HepG2 (cell line): ENCODE measurements around the gene CELF4. TPM values are rescaled to one million over a fixed set of nuclear protein-coding genes. Genes with fewer than 3 reads are reported as not detected.

Experiments used
- ATAC-seq: fragments of 200-7000 bp; cut with Tn5 transposase; 3 replicates; pipeline ENCODE4 v1.9.1; 2020; ENCODE audit warnings: mild to moderate bottlenecking, moderate library complexity
- BruUV-seq: library from RNA; stranded (reverse); fragments of 400-500 nt; replicated peaks from 2 replicates; lab custom pipeline; 2021; lab: Mats Ljungman, UMichigan
- CTCF ChIA-PET: fragments of 300-600 bp; formaldehyde crosslinking; extraction: SDS; loops from one replicate; lab custom pipeline; 2021; ENCODE audit warnings: low total read pairs, inconsistent platforms, low intra/inter-chr PET ratio; lab: Yijun Ruan, JAX
- POLR2A ChIA-PET: fragments of 350-600 bp; sonication (Branson Sonifier 250); formaldehyde crosslinking; loops from one replicate; lab custom pipeline; 2020; ENCODE audit warnings: antibody characterized with exemption, inconsistent platforms; lab: Yijun Ruan, JAX
- DNase-seq: peaks from one replicate; pipeline ENCODE4 v3.0.0-alpha.2; 2015; ENCODE audit warnings: low spot score
- FAIRE-seq: peaks from 3 replicates; lab custom pipeline; 2011; peaks lifted over from hg19 to GRCh38; lab: Jason Lieb, UNC
- H2AFZ ChIP-seq: one replicate; pipeline ENCODE4 v1.6.1; 2011; ENCODE audit warnings: low read length, inconsistent platforms
- H3K27ac ChIP-seq: fragments of 300-600 bp; 3 replicates; pipeline ENCODE4 v1.8.0; 2011; ENCODE audit warnings: mixed run types, mild to moderate bottlenecking, mixed read lengths, low read length, inconsistent platforms; ENCODE audit not compliant: insufficient read depth; ENCODE audit errors: extremely low read length
- H3K27me3 ChIP-seq, 2 experiments: fragments of 200-600 bp in 1 of 2; 2 replicates in 1 of 2; 3 replicates in 1 of 2; pipeline versions ENCODE4 v1.6.0 to v1.8.0; 2011; ENCODE audit warnings: low read length in 2 of 2, mild to moderate bottlenecking in 2 of 2, moderate library complexity in 2 of 2, inconsistent platforms in 1 of 2; ENCODE audit not compliant: insufficient read depth in 2 of 2, control insufficient read depth in 1 of 2
- H3K36me3 ChIP-seq, 2 experiments: fragments of 200-600 bp in 1 of 2; replicated peaks in 1 of 2; 2 replicates in 1 of 2; 3 replicates in 1 of 2; pipeline versions ENCODE4 v1.5.1 to v1.8.0; 2011; ENCODE audit warnings: low read length in 2 of 2, inconsistent platforms in 1 of 2; ENCODE audit not compliant: insufficient read depth in 2 of 2, control insufficient read depth in 1 of 2
- H3K4me1 ChIP-seq: 2 replicates; pipeline ENCODE4 v1.5.1; 2012; ENCODE audit warnings: low read length, inconsistent platforms; ENCODE audit not compliant: insufficient read depth
- H3K4me2 ChIP-seq: 2 replicates; pipeline ENCODE4 v1.6.0; 2011; ENCODE audit warnings: low read depth, low read length, inconsistent platforms
- H3K4me3 ChIP-seq, 3 experiments: fragments of 200-600 bp in 1 of 3; sonication (generic), shearing (Covaris generic) in 1 of 3; replicated peaks in 1 of 3; 2 replicates each; pipeline ENCODE4 v1.5.1; 2011 to 2016; ENCODE audit warnings: low read length in 3 of 3, inconsistent platforms in 2 of 3, low read depth in 2 of 3, mild to moderate bottlenecking in 2 of 3, control low read depth in 1 of 3, mixed read lengths in 1 of 3; ENCODE audit not compliant: insufficient read depth in 1 of 3
- H3K79me2 ChIP-seq: one replicate; pipeline ENCODE4 v1.6.1; 2011; ENCODE audit warnings: low read length, inconsistent platforms; ENCODE audit not compliant: insufficient read depth
- H3K9ac ChIP-seq: 2 replicates; pipeline ENCODE4 v1.6.0; 2011; ENCODE audit warnings: mild to moderate bottlenecking, low read depth, low read length, inconsistent platforms; ENCODE audit not compliant: insufficient read depth
- H3K9me3 ChIP-seq: 2 replicates; pipeline ENCODE4 v1.5.1; 2012; ENCODE audit warnings: mild to moderate bottlenecking, low read length
- H4K20me1 ChIP-seq: 2 replicates; pipeline ENCODE4 v1.6.0; 2011; ENCODE audit warnings: inconsistent platforms, mild to moderate bottlenecking, low read length, moderate library complexity; ENCODE audit not compliant: insufficient read depth
- AHR ChIP-seq: IDR thresholded peaks from 2 replicates; pipeline ENCODE4 v1.6.1; 2018; ENCODE audit warnings: missing genetic modification reagents, missing compliant biosample characterization
- ARHGAP35 ChIP-seq: sonication (generic); formaldehyde crosslinking; IDR thresholded peaks from 2 replicates; pipeline ENCODE4 v1.9.0; 2022; ENCODE audit warnings: mild to moderate bottlenecking, inconsistent platforms, moderate library complexity, missing genetic modification reagents, borderline replicate concordance
- BCL6 ChIP-seq: IDR thresholded peaks from 2 replicates; pipeline ENCODE4 v1.6.1; 2016; ENCODE audit warnings: missing genetic modification reagents, missing compliant biosample characterization
- CBX1 ChIP-seq: IDR thresholded peaks from one replicate; pipeline ENCODE4 v1.6.1; 2016; ENCODE audit warnings: antibody characterized with exemption, low read depth
- FOXA1 ChIP-seq, 2 experiments: fragments of 450-650 bp in 1 of 2; sonication (generic) in 1 of 2; formaldehyde crosslinking in 1 of 2; IDR thresholded peaks; 2 replicates each; pipeline versions ENCODE4 v1.4.0 to v1.6.1; 2016 to 2020; ENCODE audit warnings: missing genetic modification reagents in 1 of 2
- ISX ChIP-seq: sonication (generic); formaldehyde crosslinking; conservative IDR thresholded peaks from 2 replicates; pipeline ENCODE4 v1.5.0; 2020; ENCODE audit warnings: missing genetic modification reagents
- YEATS4 ChIP-seq: sonication (generic); formaldehyde crosslinking; IDR thresholded peaks from 2 replicates; pipeline ENCODE4 v1.4.0; 2020; ENCODE audit warnings: missing genetic modification reagents, borderline replicate concordance
- ZNF136 ChIP-seq: sonication (generic); formaldehyde crosslinking; IDR thresholded peaks from 2 replicates; pipeline ENCODE4 v1.8.1; 2022; ENCODE audit warnings: low read depth, mild to moderate bottlenecking, moderate library complexity, missing genetic modification reagents
- ZNF207 ChIP-seq: fragments of 450-650 bp; IDR thresholded peaks from 2 replicates; pipeline ENCODE4 v1.6.1; 2016; ENCODE audit warnings: antibody characterized with exemption, borderline replicate concordance
- WGBS: methylation state at CpG from one replicate; pipeline ENCODE4 v1.1.6; 2017; ENCODE audit warnings: low lambda C conversion rate; 5-methylcytosine and 5-hydroxymethylcytosine counted together
- in situ Hi-C: cut with HindIII; loops from 2 replicates; pipeline ENCODE4 v1.10.0; 2017; ENCODE audit warnings: low pct_unique_long_range_greater_than_20kb; ENCODE audit not compliant: extremely low pct_ligation_motif_present
- intact Hi-C: fragments of 100-400 bp; cut with micrococcal nuclease; formaldehyde crosslinking; loops from one replicate; pipeline ENCODE4 v1.10.0; 2022; ENCODE audit not compliant: unreplicated experiment
- polyA plus RNA-seq, 8 experiments: library from polyadenylated mRNA; depleted of rRNA in 3 of 8; stranded (reverse) in 7 of 8; unstranded in 1 of 8; fragments of >200 nt; fragmentation: Illumina TruSeq in 4 of 8; extraction: Trizol in 4 of 8; gene quantifications; 2 replicates each; pipeline versions ENCODE4 v1.2.1 to v1.2.3, GENCODE V29; 2011 to 2016; ENCODE audit warnings: low read depth in 4 of 8, missing spikeins in 1 of 8, mixed read lengths in 1 of 8; ENCODE audit not compliant: insufficient read depth in 1 of 8
- total RNA-seq, 5 experiments: library from RNA; depleted of rRNA; stranded (reverse); fragments of >200 nt; fragmentation: Illumina TruSeq; extraction: Trizol; gene quantifications; 2 replicates each; pipeline ENCODE4 v1.2.3, GENCODE V29; 2016; ENCODE audit warnings: low read depth in 1 of 5
- TF ChIP-seq, protein P1 (sequence below): sonication (generic); formaldehyde crosslinking; conservative IDR thresholded peaks from 2 replicates; pipeline ENCODE4 v1.4.0; 2020; ENCODE audit warnings: missing genetic modification reagents
- TF ChIP-seq, protein P2 (sequence below): sonication (generic); formaldehyde crosslinking; IDR thresholded peaks from 2 replicates; pipeline ENCODE4 v1.4.0; 2020; ENCODE audit warnings: missing genetic modification reagents
- TF ChIP-seq, protein P3 (sequence below): sonication (generic); formaldehyde crosslinking; IDR thresholded peaks from 2 replicates; pipeline ENCODE4 v1.5.0; 2020; ENCODE audit warnings: missing genetic modification reagents
- TF ChIP-seq, protein P4 (sequence below): sonication (generic); formaldehyde crosslinking; IDR thresholded peaks from 2 replicates; pipeline ENCODE4 v1.8.1; 2023; ENCODE audit warnings: mild to moderate bottlenecking, missing genetic modification reagents
- TF ChIP-seq, protein P5 (sequence below): sonication (generic); formaldehyde crosslinking; IDR thresholded peaks from 2 replicates; pipeline ENCODE4 v1.4.0; 2020; ENCODE audit warnings: missing genetic modification reagents, borderline replicate concordance

CELF4 gene
- total and polyA plus RNA-seq, 2 of the 13 experiments (the other 11 are each of a cell fraction or from before 2014, with no cell fraction given): not detected

DNA sequence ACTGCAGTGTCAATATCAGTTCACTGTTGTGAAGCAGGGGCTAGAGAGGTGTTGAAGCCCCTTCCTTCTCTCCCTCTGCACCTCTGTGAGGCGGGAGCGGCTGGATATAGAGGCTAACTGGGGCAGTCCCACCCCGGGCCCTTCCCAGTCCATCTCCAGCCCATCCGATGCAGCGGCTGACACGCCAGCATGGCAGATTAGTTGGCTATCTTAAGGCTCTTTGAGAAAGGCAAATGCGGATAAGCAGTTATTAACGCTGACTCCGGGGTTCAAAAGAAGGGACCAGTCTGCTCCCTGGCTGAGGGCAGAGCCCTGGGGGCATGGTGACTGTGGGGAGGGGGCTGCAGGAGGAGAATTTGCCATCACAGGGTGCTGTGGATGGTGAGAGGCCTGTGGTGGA lies 76.6 kb downstream of the CELF4 start:
- POLR2A ChIA-PET: no interaction called here
- Histone ChIP-seq H3K27ac (no peak overlapping the region), H3K4me3 (no peak overlapping the region), H3K79me2 (no peaks in the 10 kb centered on the region), H2AFZ (no peak overlapping the region), H4K20me1 (no peaks in the 10 kb centered on the region), H3K36me3 (no peaks in the 10 kb centered on the region), H3K4me1 (no peaks in the 10 kb centered on the region), H3K4me2 (no peak overlapping the region), H3K9ac (no peak overlapping the region), H3K27me3 (peaks cover 5 to 68% of the 10 kb centered on the region in 2 experiments; a peak in 4 of 5 replicates), H3K9me3 (no peaks in the 10 kb centered on the region)
- CTCF ChIA-PET: no interaction called here
- intact Hi-C loops (loop anchor here (10.0 kb wide), 1 partner anchor 104 kb away; no protein-coding TSS in a partner anchor), in situ Hi-C loops (loop anchor here (25.0 kb wide), 1 partner anchor 552 kb away; no protein-coding TSS in a partner anchor)
- no peak for ATAC-seq
- no TSS peak for BruUV-seq
- no peak for DNase-seq
- FAIRE-seq: no peak
- 5% methylated on average over 4 of the region's 9 CpGs for WGBS
- no peak for TF ChIP-seq ZNF207
- no peak for TF ChIP-seq BCL6
- TF ChIP-seq ZNF136: no peak
- TF ChIP-seq, protein P1, sequence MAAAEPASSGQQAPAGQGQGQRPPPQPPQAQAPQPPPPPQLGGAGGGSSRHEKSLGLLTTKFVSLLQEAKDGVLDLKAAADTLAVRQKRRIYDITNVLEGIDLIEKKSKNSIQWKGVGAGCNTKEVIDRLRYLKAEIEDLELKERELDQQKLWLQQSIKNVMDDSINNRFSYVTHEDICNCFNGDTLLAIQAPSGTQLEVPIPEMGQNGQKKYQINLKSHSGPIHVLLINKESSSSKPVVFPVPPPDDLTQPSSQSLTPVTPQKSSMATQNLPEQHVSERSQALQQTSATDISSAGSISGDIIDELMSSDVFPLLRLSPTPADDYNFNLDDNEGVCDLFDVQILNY (CRISPR knock-in tag): no peak
- TF ChIP-seq, protein P2, sequence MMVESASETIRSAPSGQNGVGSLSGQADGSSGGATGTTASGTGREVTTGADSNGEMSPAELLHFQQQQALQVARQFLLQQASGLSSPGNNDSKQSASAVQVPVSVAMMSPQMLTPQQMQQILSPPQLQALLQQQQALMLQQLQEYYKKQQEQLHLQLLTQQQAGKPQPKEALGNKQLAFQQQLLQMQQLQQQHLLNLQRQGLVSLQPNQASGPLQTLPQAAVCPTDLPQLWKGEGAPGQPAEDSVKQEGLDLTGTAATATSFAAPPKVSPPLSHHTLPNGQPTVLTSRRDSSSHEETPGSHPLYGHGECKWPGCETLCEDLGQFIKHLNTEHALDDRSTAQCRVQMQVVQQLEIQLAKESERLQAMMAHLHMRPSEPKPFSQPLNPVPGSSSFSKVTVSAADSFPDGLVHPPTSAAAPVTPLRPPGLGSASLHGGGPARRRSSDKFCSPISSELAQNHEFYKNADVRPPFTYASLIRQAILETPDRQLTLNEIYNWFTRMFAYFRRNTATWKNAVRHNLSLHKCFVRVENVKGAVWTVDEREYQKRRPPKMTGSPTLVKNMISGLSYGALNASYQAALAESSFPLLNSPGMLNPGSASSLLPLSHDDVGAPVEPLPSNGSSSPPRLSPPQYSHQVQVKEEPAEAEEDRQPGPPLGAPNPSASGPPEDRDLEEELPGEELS (CRISPR knock-in tag): no peak
- no peak for TF ChIP-seq ARHGAP35 (CRISPR knock-in tag)
- TF ChIP-seq, protein P3, sequence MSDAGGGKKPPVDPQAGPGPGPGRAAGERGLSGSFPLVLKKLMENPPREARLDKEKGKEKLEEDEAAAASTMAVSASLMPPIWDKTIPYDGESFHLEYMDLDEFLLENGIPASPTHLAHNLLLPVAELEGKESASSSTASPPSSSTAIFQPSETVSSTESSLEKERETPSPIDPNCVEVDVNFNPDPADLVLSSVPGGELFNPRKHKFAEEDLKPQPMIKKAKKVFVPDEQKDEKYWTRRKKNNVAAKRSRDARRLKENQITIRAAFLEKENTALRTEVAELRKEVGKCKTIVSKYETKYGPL (CRISPR knock-in tag): no peak
- no peak for TF ChIP-seq FOXA1 (IDR thresholded peaks at IDR 0.05)
- no peak for TF ChIP-seq FOXA1 (CRISPR knock-in tag; IDR thresholded peaks at IDR 0.05)
- TF ChIP-seq, protein P4, sequence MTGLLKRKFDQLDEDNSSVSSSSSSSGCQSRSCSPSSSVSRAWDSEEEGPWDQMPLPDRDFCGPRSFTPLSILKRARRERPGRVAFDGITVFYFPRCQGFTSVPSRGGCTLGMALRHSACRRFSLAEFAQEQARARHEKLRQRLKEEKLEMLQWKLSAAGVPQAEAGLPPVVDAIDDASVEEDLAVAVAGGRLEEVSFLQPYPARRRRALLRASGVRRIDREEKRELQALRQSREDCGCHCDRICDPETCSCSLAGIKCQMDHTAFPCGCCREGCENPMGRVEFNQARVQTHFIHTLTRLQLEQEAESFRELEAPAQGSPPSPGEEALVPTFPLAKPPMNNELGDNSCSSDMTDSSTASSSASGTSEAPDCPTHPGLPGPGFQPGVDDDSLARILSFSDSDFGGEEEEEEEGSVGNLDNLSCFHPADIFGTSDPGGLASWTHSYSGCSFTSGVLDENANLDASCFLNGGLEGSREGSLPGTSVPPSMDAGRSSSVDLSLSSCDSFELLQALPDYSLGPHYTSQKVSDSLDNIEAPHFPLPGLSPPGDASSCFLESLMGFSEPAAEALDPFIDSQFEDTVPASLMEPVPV: no peak
- TF ChIP-seq AHR (CRISPR knock-in tag): no peak
- no peak for TF ChIP-seq CBX1
- no peak for TF ChIP-seq ISX (CRISPR knock-in tag)
- TF ChIP-seq, protein P5, sequence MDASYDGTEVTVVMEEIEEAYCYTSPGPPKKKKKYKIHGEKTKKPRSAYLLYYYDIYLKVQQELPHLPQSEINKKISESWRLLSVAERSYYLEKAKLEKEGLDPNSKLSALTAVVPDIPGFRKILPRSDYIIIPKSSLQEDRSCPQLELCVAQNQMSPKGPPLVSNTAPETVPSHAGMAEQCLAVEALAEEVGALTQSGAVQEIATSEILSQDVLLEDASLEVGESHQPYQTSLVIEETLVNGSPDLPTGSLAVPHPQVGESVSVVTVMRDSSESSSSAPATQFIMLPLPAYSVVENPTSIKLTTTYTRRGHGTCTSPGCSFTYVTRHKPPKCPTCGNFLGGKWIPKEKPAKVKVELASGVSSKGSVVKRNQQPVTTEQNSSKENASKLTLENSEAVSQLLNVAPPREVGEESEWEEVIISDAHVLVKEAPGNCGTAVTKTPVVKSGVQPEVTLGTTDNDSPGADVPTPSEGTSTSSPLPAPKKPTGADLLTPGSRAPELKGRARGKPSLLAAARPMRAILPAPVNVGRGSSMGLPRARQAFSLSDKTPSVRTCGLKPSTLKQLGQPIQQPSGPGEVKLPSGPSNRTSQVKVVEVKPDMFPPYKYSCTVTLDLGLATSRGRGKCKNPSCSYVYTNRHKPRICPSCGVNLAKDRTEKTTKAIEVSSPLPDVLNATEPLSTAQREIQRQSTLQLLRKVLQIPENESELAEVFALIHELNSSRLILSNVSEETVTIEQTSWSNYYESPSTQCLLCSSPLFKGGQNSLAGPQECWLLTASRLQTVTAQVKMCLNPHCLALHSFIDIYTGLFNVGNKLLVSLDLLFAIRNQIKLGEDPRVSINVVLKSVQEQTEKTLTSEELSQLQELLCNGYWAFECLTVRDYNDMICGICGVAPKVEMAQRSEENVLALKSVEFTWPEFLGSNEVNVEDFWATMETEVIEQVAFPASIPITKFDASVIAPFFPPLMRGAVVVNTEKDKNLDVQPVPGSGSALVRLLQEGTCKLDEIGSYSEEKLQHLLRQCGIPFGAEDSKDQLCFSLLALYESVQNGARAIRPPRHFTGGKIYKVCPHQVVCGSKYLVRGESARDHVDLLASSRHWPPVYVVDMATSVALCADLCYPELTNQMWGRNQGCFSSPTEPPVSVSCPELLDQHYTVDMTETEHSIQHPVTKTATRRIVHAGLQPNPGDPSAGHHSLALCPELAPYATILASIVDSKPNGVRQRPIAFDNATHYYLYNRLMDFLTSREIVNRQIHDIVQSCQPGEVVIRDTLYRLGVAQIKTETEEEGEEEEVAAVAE (CRISPR knock-in tag): no peak
- TF ChIP-seq YEATS4 (CRISPR knock-in tag): no peak
